Measurements from ENCODE around the gene HEBP1.

The HEBP1 gene

GRCh38 chr12:12929696-12930095 is 70.4 kb downstream of the HEBP1 start:
- FAIRE-seq, result no peak
- DNase-seq (ENCODE audit: insufficient read length, low spot score), result no peak
- no peak for TF ChIP-seq CTCF (IDR thresholded peaks at IDR 0.05; ENCODE audit: insufficient read depth, missing control alignments)

- DNase-seq (ENCODE audit: insufficient read length, low spot score) (no peak), FAIRE-seq (no peak)
- TF ChIP-seq CTCF (IDR thresholded peaks at IDR 0.05; ENCODE audit: insufficient read depth, missing control alignments), result no peak
These were observed 72.6 kb downstream of the HEBP1 start for GRCh38 chr12:12927211-12928079.

- FAIRE-seq (no peak), DNase-seq (ENCODE audit: insufficient read length, low spot score) (no peak)
- TF ChIP-seq CTCF (IDR thresholded peaks at IDR 0.05; ENCODE audit: insufficient read depth, missing control alignments), result no peak
These were observed 73.4 kb downstream of the HEBP1 start for GRCh38 chr12:12926571-12927071.

GRCh38 chr12:12925388-12925787 is 74.7 kb downstream of the HEBP1 start:
- no peak for TF ChIP-seq CTCF (IDR thresholded peaks at IDR 0.05; ENCODE audit: insufficient read depth, missing control alignments)
- FAIRE-seq (no peak), DNase-seq (ENCODE audit: insufficient read length, low spot score) (no peak)

Data from D721Med (cell line).